GM19240 (cell line): ENCODE measurements around the gene SYNE2.
"Not testable (repeated sequence)": the region's sequence is repeated elsewhere in the genome, so short reads cannot be mapped to it uniquely, and the experiment has no call there.

ENCODE experiments used
- DNase-seq: peaks from one replicate; pipeline ENCODE4 v3.0.0; 2011; ENCODE audit warnings: low spot score; ENCODE audit not compliant: insufficient read length

Gene SYNE2

GRCh38 chr14:63869940-63870752 lies 17.3 kb downstream of the SYNE2 start:
- DNase-seq = not testable (repeated sequence)

- not testable (repeated sequence) for DNase-seq
Measured at GRCh38 chr14:63870753-63871037, 17.9 kb downstream of the SYNE2 start.

GRCh38 chr14:63874223-63874622 lies 21.4 kb downstream of the SYNE2 start:
- DNase-seq = no peak

- DNase-seq = no peak
Measured at GRCh38 chr14:63875311-63875710, 22.5 kb downstream of the SYNE2 start.

- no peak for DNase-seq
Measured at GRCh38 chr14:63877550-63877939, 24.7 kb downstream of the SYNE2 start.

- no peak for DNase-seq
Measured at GRCh38 chr14:63878052-63878451, 25.2 kb downstream of the SYNE2 start.

- no peak for DNase-seq
Measured at GRCh38 chr14:63878792-63879191, 26.0 kb downstream of the SYNE2 start.

GRCh38 chr14:63881926-63882325 lies 29.1 kb downstream of the SYNE2 start:
- DNase-seq = no peak

- no peak for DNase-seq
Measured at GRCh38 chr14:63887899-63888298, 35.1 kb downstream of the SYNE2 start.

GRCh38 chr14:63890553-63890952 lies 37.7 kb downstream of the SYNE2 start:
- DNase-seq = no peak

GRCh38 chr14:63891148-63891975 lies 38.6 kb downstream of the SYNE2 start:
- no peak for DNase-seq

- no peak for DNase-seq
Measured at GRCh38 chr14:63892265-63892664, 39.5 kb downstream of the SYNE2 start.

GRCh38 chr14:63893701-63894458 lies 41.1 kb downstream of the SYNE2 start:
- DNase-seq = no peak

- no peak for DNase-seq
Measured at GRCh38 chr14:63895510-63895909, 42.7 kb downstream of the SYNE2 start.

- DNase-seq = no peak
Measured at GRCh38 chr14:63896278-63896720, 43.5 kb downstream of the SYNE2 start.

GRCh38 chr14:63897721-63898163 lies 44.9 kb downstream of the SYNE2 start:
- no peak for DNase-seq

GRCh38 chr14:63899953-63900352 lies 47.1 kb downstream of the SYNE2 start:
- no peak for DNase-seq

GRCh38 chr14:63901434-63902085 lies 48.8 kb downstream of the SYNE2 start:
- no peak for DNase-seq

- no peak for DNase-seq
Measured at GRCh38 chr14:63902375-63902976, 49.7 kb downstream of the SYNE2 start.

GRCh38 chr14:63904724-63905123 lies 51.9 kb downstream of the SYNE2 start:
- no peak for DNase-seq

GRCh38 chr14:63905370-63905769 lies 52.6 kb downstream of the SYNE2 start:
- DNase-seq = no peak
